HG03460 (cell line): ENCODE results near the gene MYL6.
"Not testable (repeated sequence)": the region's sequence is repeated elsewhere in the genome, so short reads cannot be mapped to it uniquely, and the experiment has no call there.

Source experiments
- ATAC-seq: cut with Tn5 transposase; IDR thresholded peaks from one replicate; pipeline ENCODE4 v1.9.1; 2021; ENCODE audit not compliant: unreplicated experiment

MYL6 gene

DNA sequence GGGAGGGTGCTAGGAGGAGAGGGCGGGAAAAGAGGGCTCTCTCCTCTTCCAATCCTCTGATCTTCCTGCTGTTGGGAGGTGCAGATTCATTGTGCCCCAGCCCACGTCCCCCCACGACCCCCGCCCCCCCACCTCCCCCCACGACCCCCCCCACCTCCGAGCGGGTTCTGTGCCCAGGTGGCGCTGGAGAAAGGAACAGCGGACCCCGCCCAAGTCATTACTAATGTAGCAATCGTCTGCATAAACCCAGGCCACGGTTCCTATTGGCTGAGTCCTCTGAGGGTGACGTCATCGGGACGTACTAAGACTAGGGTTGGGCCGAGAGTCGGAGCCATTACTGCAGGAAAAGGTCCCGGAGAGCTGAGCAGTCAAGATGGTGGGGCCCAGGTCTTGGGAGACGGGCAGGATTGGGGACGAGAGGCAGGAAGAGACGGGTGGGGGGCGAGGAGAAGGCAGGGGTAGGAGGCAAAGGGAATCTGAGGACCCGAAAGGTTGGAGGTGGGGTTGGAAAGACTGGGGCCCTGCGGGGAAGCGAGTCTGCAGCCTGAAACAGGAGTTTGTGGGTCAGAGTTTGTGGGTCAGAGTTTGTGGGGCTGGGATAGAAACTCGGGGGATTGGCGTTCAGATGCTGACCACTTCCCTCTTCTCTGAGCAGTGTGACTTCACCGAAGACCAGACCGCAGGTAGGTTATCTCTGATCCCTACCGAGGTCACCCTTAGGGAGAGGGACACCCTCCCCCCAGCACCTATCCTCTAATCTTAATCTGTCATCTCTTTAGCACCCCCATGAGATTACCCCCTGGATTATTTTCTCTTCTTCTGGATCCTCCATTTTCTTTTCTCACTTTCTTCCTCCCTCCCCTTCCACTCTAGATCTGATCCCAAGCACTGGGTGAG is at the start of gene MYL6:
Gene MYL6 (plus strand): TSS at position 331 of the 897 bp plus-strand sequence. CDS start 43 bp downstream, at position 374.
- peak; percentile 77 for ATAC-seq

DNA sequence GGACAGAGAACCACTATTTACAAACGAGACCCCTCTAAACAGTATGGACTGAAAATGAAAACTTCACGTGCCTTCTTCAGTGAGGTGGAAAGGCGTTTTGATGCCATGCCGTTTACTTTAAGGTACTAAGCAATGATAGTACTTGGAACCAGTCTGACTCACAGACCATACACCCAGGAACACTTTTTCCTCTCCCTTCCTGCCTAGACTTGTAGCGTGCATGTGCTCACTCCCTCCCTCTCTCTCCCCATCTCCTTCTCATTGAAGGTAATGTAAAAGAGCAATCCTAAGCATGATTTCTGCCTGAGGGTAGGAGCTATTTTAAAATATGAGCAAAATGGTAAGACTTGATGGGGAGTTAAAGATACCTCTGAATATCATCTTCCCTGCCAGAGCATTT is 47.6 kb upstream of the MYL6 start:
- ATAC-seq = no peak

DNA sequence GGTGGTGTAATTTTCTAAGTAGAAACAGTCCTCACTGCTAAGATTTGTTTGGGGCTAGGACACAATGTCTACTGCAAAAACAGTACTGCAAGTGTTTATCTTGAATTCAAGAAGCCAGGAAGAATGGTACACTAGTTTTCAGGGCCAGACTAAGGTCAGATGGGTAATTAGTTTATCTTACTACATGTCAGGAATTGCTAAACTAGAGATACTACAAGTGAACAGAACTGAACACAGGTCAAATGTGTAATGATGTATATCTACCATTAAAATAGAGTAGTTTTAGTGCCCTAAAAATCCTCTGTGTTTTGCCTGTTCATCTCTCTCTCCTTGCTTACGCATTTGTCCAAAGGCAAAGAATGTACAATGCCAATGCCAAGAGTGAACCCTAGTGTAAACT is 44.1 kb upstream of the MYL6 start:
- ATAC-seq = no peak

DNA sequence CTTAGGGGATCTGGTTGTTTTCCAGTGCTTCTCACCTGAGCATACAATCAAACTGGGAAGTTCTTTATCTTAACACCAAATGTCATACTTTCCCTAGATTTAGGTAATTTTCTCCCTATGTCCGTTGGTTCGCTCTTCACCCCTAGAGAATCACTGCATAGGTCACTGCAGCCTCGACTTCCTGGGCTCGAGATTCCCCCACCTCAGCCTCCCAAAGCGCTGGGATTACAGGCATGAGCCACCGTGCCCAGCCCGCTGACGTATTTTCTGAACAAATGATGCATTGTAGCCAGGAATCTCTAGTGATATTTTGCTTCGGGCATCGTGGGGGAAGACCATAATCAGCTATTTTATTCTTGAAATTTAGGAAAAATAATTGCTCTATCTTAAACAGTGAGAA is 42.8 kb upstream of the MYL6 start:
- ATAC-seq = no peak

DNA sequence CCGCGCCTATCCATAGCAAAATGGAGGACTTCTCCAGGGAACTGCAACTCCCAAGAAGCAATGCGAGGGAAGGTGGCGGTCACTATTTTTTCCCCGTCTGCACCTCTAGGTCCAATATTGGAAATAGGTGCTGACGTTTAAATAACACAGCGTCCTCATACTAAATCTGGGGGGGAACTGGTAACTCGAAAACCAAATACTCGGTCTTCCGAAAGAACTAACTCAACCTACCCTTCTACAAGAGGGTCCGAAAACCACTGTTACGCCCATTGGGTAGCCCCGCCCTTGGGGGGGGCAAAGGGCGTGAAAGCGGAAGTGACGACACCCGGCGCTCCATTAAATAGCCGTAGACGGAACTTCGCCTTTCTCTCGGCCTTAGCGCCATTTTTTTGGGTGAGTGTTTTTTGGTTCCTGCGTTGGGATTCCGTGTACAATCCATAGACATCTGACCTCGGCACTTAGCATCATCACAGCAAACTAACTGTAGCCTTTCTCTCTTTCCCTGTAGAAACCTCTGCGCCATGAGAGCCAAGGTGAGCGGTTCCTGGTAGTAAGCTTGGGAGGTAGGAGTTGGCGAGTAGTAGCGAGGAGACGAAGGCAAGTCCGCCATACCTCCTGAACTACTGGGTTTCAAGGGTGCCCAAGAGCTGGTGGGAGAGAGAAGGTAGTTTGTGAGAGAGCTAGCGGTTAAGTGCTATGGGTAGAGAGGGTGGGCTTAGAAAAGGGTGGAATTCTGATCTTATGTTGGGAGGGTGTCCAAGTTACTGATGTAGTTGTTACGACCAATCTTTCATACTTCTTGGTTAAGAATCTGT is 41.7 kb upstream of the MYL6 start, which contains the start of gene RPL41:
Gene RPL41 (plus strand): TSS at position 367 of the 815 bp plus-strand sequence.
- peak; percentile 39 for ATAC-seq

DNA sequence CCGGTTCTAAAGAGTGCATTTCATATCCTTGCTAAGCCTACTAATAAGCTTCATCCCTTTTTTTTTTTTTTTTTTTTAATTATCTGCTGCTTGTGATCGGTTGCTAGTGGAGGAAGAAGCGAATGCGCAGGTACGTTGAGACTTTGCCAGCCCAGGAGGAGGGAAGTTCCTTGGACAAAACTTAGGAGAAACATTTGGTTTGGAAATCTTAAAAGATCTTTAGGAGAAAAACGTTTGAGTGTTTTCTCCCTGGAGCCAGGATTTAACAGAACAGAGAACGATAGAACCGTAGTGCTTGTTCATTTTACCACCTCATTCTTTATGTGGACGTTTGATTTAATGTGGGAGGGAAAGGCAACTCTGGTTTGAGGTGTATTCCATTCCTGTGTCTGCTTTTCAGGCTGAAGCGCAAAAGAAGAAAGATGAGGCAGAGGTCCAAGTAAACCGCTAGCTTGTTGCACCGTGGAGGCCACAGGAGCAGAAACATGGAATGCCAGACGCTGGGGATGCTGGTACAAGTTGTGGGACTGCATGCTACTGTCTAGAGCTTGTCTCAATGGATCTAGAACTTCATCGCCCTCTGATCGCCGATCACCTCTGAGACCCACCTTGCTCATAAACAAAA is 41.0 kb upstream of the MYL6 start:
- ATAC-seq = not testable (repeated sequence)

DNA sequence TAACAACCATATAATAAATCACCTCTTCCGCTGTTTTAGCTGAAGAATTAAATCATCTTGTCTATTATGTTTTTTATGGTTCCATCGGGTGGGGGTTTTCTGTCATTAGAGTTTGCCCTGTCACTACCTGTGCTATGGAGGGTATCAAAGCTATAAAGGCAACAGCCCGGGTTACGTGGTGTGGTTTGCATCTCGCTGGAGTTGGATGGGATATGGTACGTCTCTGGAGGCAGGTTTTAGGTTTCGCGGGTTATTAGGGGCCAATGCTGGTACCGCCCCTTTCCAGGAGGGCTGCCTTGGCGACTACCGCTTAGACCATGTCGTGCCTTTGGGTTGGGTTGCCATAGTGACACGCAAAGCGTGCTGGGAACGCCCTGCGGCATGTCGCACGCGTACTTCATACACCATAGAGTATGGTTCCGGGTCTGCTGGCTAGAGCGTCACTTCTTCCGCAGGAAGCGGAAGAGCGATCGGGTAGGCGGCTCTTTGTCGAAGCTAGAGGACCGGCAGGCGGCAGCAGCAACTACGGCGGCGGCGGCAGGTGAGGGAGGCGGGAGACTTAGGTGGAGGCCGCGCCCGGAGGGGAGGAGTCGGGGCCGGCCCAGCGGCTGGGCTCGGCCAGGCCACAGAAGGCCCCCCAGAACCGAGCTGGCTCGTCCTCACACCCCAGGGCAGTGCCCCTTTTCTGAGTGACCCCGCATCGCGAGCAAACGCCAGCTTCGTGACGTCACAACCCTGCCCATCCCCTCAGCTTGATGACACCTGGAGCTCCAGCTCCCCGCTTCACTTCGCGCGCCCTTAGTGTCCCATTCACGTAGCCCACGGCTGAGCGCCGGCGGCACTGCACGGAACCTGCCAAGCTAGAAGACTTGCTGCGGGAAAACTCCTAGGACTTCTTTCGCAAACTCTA is 40.1 kb upstream of the MYL6 start, which contains the start of gene ZC3H10:
Gene ZC3H10 (plus strand): TSS at position 489 of the 910 bp plus-strand sequence. CDS start 2,297 bp downstream, outside the sequence.
- peak; percentile 71 for ATAC-seq

DNA sequence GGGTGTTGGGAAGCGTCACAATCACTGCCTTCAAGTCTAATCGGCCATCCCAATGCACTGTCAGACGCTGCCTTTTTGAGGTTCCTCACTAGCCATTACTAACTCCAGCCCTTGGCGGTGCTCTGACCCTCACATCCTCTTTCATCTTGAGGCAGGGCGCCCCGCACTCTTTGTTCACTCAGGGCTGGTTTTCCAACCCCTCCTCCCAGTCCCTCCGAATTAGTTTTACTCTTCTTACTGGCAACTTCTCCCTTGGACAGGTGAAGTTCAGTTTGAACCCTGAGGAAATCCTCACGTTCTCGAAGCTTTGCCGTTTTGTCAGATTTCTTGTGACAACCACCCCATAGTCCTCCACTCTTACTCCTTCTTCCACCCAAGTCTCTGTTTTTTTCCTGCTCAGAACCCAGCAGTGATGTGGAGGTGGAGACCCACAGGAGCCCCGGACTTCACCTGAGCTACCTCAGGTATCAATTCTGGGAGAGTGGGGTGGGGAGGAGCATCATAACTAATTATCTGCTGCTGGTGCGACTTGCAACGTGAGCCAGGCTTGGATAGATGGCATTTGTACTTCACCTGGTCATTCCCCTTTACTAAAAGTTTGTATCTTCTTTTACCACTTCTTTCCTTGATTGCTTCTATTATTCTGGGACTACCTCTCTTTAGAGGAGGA is 39.3 kb upstream of the MYL6 start:
- peak; percentile 1 for ATAC-seq

DNA sequence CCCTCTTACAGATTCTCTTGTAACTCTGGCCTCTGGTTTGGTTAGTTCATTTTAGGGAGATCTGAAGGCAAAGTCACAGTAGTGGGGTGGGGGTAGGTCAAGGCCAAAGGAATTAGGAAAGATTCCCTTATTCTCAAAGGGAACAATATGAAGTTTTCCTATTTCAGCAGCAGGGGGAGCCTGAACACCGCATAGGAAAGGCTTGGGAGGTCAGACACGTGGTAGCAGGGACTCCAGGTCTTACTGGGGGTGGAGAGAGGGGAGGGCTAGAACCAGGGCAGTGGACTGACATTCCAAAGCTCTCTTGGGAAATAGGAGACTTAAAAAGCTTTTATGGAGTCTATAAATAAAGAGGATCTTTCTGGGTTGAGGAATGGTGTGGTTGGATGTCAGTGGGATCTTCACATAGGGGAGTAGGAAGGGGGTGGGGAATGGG is 38.8 kb upstream of the MYL6 start:
- ATAC-seq = no peak

DNA sequence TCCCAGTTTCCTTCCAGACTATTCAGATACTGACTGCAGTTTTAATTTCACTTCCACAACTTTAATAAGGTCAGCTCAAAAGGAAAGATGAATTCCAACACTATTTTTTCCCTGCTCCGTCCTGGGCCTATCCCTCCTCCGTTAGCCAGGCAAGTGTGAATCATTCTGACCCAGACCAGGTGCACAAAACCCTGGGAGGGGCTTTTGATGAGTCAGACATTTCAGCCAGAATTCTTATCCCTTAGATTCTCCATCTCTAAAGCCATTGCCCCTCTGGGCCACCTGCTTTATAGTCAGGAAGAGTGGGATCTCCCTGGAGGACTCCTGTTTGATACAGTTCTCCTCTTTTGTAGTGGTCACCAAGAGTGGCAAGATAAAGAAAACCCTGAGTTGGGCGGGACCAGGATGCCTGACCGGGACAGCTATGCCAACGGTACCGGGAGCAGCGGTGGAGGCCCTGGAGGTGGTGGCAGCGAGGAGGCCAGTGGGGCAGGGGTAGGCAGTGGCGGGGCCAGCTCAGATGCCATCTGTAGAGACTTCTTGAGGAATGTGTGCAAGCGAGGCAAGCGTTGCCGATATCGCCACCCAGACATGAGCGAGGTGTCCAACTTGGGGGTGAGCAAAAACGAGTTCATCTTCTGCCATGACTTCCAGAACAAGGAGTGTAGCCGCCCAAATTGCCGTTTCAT is 37.9 kb upstream of the MYL6 start:
- ATAC-seq = no peak

DNA sequence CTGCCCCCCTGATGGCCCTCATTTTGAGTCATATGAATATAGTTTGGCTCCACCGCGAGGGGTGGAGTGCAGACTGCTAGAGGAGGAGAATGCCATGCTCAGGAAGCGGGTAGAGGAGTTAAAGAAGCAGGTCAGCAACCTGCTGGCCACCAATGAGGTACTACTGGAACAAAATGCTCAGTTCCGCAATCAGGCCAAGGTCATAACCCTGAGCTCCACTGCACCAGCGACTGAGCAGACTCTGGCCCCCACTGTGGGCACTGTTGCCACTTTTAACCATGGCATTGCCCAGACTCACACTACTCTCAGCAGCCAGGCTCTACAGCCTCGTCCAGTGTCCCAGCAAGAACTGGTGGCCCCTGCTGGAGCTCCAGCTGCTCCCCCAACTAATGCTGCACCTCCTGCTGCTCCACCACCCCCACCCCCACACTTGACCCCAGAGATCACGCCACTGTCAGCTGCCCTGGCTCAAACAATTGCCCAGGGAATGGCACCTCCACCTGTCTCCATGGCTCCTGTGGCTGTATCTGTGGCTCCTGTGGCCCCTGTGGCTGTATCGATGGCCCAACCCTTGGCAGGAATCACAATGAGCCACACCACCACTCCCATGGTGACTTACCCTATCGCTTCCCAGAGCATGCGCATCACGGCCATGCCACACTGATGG is 36.8 kb upstream of the MYL6 start:
- no peak for ATAC-seq

DNA sequence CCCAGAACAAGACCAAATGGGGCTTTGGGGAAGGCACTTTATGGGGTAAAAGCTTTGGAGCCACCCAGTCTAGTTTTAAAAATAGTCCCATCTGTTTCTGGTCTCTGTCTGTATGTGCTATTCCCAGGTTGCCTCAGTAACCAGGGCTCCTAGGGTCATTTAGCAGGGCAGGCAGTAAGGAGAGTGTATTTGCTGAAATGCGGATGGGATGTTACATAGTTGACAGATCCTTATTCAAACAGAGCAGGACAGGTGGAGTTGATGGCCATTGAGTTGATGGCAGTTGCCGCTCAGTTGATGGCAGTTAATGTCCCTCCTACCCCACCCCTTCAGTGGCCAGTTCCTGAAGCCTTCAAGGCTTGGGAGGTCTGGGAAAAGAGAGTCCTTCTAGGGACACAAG is 35.5 kb upstream of the MYL6 start:
- no peak for ATAC-seq

DNA sequence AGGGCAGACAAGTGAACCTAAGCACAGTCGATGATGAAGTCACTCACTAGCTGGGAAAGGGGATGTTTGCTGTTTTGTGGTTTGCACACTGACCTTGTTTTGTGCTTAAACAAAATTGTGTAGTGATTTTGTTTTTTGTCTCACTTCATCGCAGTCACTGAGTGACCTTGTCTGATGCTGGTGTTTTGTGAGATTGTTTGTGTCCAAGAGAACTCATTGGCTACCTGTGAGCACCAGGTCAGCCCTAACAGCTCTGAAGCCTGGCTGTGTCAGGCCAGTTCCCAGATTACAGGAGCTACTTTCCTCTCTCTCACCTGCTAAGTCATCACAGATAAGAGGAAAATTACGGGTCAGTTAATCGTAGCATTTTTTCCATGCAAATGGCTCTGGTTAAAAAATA is 34.0 kb upstream of the MYL6 start:
- no peak for ATAC-seq

DNA sequence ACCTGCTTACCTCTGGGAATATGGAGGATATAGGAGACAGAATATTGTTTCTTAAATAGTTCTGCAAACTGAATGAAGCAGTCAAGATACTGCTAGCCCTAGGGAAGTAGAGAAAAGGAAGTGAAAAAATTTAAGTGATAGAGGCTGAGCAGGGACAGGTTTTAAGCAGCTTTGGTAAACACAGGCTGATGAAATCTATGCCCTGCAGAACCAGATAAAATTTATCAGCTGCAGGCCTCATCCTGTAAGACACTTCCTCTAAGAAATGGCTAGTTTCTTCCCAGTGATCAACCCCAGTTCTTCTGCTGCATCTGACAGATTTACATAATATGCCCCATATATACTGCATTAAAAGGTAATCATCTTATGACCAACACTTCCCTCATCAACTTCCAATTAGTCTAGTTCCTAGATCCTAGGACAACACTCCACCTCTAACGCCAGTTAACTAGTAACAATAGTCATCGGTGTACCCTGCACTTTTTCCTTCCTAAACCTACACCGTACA is 31.4 kb upstream of the MYL6 start:
- no peak for ATAC-seq

DNA sequence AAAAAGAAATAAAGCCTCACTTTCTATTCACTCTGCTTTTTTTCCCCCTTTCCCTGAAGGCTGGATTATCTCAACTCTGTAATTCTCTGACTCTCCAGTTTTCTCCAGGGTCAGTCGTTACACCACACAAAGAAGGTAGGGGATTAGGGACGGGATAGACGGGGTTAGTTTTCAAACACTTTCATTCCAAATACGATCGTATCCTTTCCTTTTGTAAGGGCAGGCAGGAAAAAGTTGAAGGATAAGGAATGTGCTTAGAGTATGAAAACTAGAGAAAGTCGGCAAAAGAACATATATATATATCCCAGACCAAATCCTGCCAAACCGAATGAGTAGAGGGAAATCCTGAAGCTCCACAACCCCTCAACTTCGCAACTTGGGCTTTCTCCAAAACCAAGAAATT is 30.7 kb upstream of the MYL6 start:
- no peak for ATAC-seq

DNA sequence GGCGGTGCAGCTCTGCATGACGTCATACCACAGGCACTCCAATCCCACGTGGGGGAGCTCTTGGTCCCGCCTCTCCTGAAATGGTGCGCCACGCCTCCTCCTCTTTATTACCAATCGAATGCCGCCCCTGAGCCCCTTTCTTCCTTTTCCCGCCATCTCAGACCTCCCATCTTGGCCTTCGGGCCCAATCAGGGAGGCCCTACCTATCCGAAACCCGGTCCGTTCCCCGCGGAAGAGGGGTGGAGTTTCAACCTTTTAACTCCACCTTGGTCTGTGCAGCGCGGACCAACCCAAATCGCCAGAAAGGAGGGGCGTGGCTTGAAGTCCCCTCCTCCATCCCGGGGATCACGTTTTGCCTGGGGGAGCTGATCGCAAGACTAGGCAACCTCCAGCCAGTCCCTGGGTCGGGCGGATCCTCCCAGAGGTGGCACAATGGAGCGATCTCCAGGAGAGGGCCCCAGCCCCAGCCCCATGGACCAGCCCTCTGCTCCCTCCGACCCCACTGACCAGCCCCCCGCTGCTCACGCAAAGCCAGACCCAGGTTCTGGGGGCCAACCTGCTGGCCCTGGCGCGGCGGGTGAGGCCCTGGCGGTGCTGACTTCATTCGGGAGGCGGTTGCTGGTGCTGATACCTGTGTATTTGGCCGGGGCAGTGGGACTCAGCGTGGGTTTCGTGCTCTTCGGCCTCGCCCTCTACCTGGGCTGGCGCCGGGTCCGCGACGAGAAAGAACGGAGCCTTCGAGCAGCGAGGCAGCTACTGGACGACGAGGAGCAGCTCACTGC is 30.1 kb upstream of the MYL6 start, which contains the start of gene ESYT1:
Gene ESYT1 (plus strand): TSS at position 380 of the 782 bp plus-strand sequence. CDS start 53 bp downstream, at position 433.
- peak; percentile 84 for ATAC-seq

DNA sequence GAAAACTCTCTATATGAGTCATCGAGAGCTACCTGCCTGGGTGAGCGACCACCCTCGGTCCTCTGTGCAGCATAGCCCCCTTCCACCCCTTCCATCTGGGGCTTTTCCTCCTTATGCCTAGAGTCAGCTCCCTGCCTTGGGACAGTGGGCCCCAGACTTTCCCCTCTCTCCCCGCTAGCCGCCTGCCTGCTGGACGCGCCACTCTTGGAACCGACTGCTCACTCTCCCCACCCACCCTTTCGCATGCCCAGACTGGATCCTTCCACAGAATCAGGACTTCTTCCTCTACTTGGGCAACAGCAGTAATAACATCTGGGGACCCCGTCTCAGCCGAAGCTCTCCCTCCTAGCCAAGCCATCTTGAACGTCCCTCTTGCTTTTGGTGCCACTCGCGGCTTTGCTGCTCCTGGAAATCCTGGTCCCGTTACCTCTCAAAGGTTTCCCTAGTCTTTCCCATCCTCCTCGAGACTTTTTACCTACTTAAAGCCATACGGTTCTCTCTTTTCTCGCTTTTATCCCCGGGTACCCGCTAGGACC is 29.4 kb upstream of the MYL6 start:
- no peak for ATAC-seq
